Gastrocnemius medialis (tissue), 4 donors: ENCODE data around the gene KRTAP29-1. TPM values are rescaled to one million over a fixed set of nuclear protein-coding genes. Genes with fewer than 3 reads are reported as not detected.

Source experiments
- ATAC-seq, 2 donors: fragments of 150-250 bp; one replicate each; pipeline ENCODE4 v1.9.1; 2016
- DNase-seq, 2 donors: peaks; one replicate each; pipeline ENCODE4 v3.0.0-alpha.2; 2019
- H3K27ac ChIP-seq, 4 donors: fragments of 200-600 bp; sonication (generic); 1 replicate in 1 of 4; 2 replicates in 3 of 4; pipeline ENCODE4 v1.5.1; 2016 to 2018; ENCODE audit warnings: mild to moderate bottlenecking in 2 of 4, moderate library complexity in 1 of 4
- H3K27me3 ChIP-seq, 3 donors: fragments of 200-600 bp; sonication (generic) in 2 of 3; 1 replicate in 1 of 3; 2 replicates in 2 of 3; pipeline versions ENCODE4 v1.5.1 to v1.6.0; 2016 to 2019; ENCODE audit warnings: mild to moderate bottlenecking in 1 of 3, moderate library complexity in 1 of 3
- H3K36me3 ChIP-seq, 2 donors: fragments of 200-600 bp; sonication (generic) in 1 of 2; one replicate each; pipeline ENCODE4 v1.5.1; 2017 to 2018
- H3K4me1 ChIP-seq, 2 donors: fragments of 200-600 bp; sonication (generic) in 1 of 2; one replicate each; pipeline ENCODE4 v1.5.1; 2016 to 2017; ENCODE audit warnings: mild to moderate bottlenecking in 2 of 2
- H3K4me3 ChIP-seq, 4 donors: fragments of 200-600 bp; sonication (generic) in 3 of 4; 1 replicate in 1 of 4; 2 replicates in 3 of 4; pipeline ENCODE4 v1.5.1; 2016 to 2019; ENCODE audit warnings: mild to moderate bottlenecking in 2 of 4
- H3K9me3 ChIP-seq, 3 donors: fragments of 200-600 bp; sonication (generic) in 2 of 3; 1 replicate in 1 of 3; 2 replicates in 2 of 3; pipeline ENCODE4 v1.5.1; 2016 to 2019
- POLR2A ChIP-seq, 2 donors: fragments of 450-650 bp; IDR thresholded peaks; one replicate each; pipeline ENCODE4 v1.6.1; 2017; ENCODE audit warnings: antibody characterized with exemption in 2 of 2, mild to moderate bottlenecking in 2 of 2, moderate library complexity in 2 of 2
- in situ Hi-C, 4 donors: fragments of 200-750 bp; cut with MboI; loops; one replicate each; pipeline versions ENCODE4 v1.15.0 to v1.8.0; 2017; ENCODE audit warnings: low sequenced_read_pairs in 4 of 4
- intact Hi-C: fragments of 100-400 bp; cut with DNase I; formaldehyde crosslinking; loops from one replicate; pipeline ENCODE4 v1.15.1; 2023; ENCODE audit warnings: low total_unique reads
- total RNA-seq, 4 donors: library from RNA; depleted of rRNA; stranded (reverse); fragments of >200 nt; gene quantifications; one replicate each; pipeline versions ENCODE4 v1.1.0 to v1.2.3, GENCODE V29; 2016
- TF ChIP-seq, protein P1 (sequence below), 5 experiments: fragments of 450-650 bp in 3 of 5; fragments of 200-600 bp in 2 of 5; sonication (generic) in 2 of 5; IDR thresholded peaks in 4 of 5; conservative IDR thresholded peaks in 1 of 5; 1 replicate in 4 of 5; 2 replicates in 1 of 5; pipeline ENCODE4 v1.5.1; 2016 to 2019; ENCODE audit warnings: antibody characterized with exemption in 5 of 5, mild to moderate bottlenecking in 3 of 5, moderate library complexity in 3 of 5

KRTAP29-1 gene
- total RNA-seq, 4 donors from 2014 or later = not detected

GRCh38 chr17:41339571-41340172 is 37.0 kb upstream of the KRTAP29-1 start:
- Histone ChIP-seq H3K27me3 (no peaks in the 10 kb centered on the region), H3K4me1 (no peaks in the 10 kb centered on the region), H3K27ac (no peak overlapping the region), H3K36me3 (no peaks in the 10 kb centered on the region), H3K9me3 (no peaks in the 10 kb centered on the region), H3K4me3 (no peak overlapping the region)
- DNase-seq = no peak
- in situ Hi-C loops = no loop called here
- TF ChIP-seq POLR2A (IDR thresholded peaks at IDR 0.05) = no peak
- TF ChIP-seq, protein P1, sequence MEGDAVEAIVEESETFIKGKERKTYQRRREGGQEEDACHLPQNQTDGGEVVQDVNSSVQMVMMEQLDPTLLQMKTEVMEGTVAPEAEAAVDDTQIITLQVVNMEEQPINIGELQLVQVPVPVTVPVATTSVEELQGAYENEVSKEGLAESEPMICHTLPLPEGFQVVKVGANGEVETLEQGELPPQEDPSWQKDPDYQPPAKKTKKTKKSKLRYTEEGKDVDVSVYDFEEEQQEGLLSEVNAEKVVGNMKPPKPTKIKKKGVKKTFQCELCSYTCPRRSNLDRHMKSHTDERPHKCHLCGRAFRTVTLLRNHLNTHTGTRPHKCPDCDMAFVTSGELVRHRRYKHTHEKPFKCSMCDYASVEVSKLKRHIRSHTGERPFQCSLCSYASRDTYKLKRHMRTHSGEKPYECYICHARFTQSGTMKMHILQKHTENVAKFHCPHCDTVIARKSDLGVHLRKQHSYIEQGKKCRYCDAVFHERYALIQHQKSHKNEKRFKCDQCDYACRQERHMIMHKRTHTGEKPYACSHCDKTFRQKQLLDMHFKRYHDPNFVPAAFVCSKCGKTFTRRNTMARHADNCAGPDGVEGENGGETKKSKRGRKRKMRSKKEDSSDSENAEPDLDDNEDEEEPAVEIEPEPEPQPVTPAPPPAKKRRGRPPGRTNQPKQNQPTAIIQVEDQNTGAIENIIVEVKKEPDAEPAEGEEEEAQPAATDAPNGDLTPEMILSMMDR (IDR thresholded peaks at IDR 0.05 in 4 of 5, conservative IDR thresholded peaks at IDR 0.05 in 1 of 5) = no peak
- ATAC-seq = no peak
- intact Hi-C loops = no loop called here

- Histone ChIP-seq H3K27ac (no peak overlapping the region), H3K9me3 (no peaks in the 10 kb centered on the region), H3K4me3 (no peak overlapping the region), H3K4me1 (no peaks in the 10 kb centered on the region), H3K36me3 (no peaks in the 10 kb centered on the region), H3K27me3 (no peaks in the 10 kb centered on the region)
- DNase-seq (no peak), ATAC-seq (no peak)
- intact Hi-C loops (no loop called here), in situ Hi-C loops (no loop called here)
- TF ChIP-seq, protein P1 (IDR thresholded peaks at IDR 0.05 in 4 of 5, conservative IDR thresholded peaks at IDR 0.05 in 1 of 5) = no peak
- no peak for TF ChIP-seq POLR2A (IDR thresholded peaks at IDR 0.05)
Observed at GRCh38 chr17:41338961-41339485, 36.4 kb upstream of the KRTAP29-1 start.

DNA sequence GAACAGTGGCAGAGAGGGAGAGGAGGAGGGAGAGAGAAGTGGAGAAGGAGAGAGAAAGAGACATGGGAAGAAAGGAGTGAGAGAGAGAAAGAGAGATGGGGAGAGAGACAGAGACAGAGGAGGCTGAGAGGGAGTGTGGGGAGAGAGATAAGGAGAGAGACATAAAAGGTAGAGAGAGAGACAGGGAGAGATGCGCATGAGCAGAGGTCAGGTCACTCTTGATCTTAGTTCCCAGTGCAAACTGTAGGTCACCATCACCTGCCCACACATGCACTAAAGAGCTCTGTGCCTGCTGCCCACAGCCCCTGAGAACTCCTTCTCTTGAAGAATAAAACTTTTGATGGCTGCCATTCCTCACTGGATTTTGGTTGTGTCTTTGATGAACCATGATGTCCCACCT is 33.1 kb upstream of the KRTAP29-1 start:
- Histone ChIP-seq H3K4me1 (no peaks in the 10 kb centered on the region), H3K36me3 (no peaks in the 10 kb centered on the region), H3K9me3 (no peaks in the 10 kb centered on the region), H3K27ac (no peak overlapping the region), H3K27me3 (no peaks in the 10 kb centered on the region), H3K4me3 (no peak overlapping the region)
- DNase-seq = no peak
- ATAC-seq = no peak
- TF ChIP-seq, protein P1 (IDR thresholded peaks at IDR 0.05 in 4 of 5, conservative IDR thresholded peaks at IDR 0.05 in 1 of 5) = no peak
- no peak for TF ChIP-seq POLR2A (IDR thresholded peaks at IDR 0.05)
- intact Hi-C loops = no loop called here
- in situ Hi-C loops = no loop called here

DNA sequence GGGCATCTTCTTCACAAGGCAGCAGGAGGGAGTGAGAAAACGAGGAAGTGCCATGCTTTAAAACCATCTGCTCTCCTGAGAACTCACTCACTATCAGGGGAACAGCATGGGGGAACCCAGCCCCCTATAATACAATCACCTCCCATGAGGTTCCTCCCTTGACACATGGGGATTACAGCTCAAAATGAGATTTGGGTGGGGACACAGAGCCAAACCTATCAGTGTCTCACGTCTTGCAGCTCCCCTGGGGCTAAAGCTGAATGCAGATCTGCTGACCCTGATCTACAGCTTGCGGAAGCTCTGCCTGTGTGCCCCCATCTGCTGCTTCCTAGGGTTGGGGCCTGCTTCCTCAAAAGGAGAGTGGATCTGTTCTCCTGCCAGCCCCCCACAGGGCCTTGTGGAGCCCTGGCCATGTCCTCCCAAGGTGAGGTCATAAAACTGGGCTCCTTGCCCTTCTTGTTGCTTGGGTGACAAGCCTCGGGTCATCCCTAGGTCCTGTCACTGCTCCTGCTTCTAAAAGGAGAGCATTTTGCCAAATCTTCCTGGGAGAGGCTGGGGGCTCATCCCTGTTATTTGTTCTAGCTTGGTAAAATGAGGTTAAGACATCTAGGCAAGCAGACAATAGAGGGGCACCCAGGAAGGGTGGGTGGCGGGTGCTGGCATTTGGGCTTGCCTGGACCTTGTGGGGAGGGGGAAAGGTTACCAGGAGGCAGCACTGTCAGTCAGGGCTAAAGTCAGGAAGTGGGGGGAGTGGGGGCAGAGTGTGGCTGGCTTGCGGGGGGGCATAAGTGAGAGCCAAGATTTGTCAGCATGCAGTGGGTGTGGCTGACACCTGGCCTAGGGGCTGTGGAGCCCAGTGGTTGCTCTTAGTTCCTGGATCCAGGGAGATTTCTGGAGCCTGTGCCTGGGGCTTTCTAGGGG is 32.0 kb upstream of the KRTAP29-1 start:
- TF ChIP-seq, protein P1 (IDR thresholded peaks at IDR 0.05 in 4 of 5, conservative IDR thresholded peaks at IDR 0.05 in 1 of 5) = no peak
- no peak for TF ChIP-seq POLR2A (IDR thresholded peaks at IDR 0.05)
- in situ Hi-C loops = no loop called here

More for the DNA sequence above, 32.0 kb upstream of the KRTAP29-1 start:
- DNase-seq (no peak), ATAC-seq (no peak)
- intact Hi-C loops = no loop called here
- H3K27me3 ChIP-seq = no peaks in the 10 kb centered on the region
- no peak overlapping the region for H3K4me3 ChIP-seq
- no peaks in the 10 kb centered on the region for H3K36me3 ChIP-seq
- H3K9me3 ChIP-seq = no peaks in the 10 kb centered on the region
- no peaks in the 10 kb centered on the region for H3K4me1 ChIP-seq
- no peak overlapping the region for H3K27ac ChIP-seq
